Transverse colon (tissue), 4 donors: ENCODE results near the gene HCK. TPM values are rescaled to one million over a fixed set of nuclear protein-coding genes. Genes with fewer than 3 reads are reported as not detected.

ENCODE experiments used
- DNase-seq: peaks from one replicate; pipeline ENCODE4 v3.0.0-alpha.2; 2019
- H3K27ac ChIP-seq, 4 donors: fragments of 200-600 bp; sonication (generic); 2 replicates each; pipeline ENCODE4 v1.5.1; 2016 to 2018; ENCODE audit warnings: inconsistent platforms in 4 of 4
- H3K27me3 ChIP-seq: fragments of 200-600 bp; sonication (generic); 2 replicates; pipeline ENCODE4 v1.5.1; 2017; ENCODE audit warnings: inconsistent platforms
- H3K36me3 ChIP-seq, 4 donors: fragments of 200-600 bp; sonication (generic); 2 replicates each; pipeline ENCODE4 v1.5.1; 2017 to 2019; ENCODE audit warnings: inconsistent platforms in 4 of 4
- H3K4me1 ChIP-seq, 4 donors: fragments of 200-600 bp; sonication (generic); 2 replicates each; pipeline ENCODE4 v1.5.1; 2017 to 2020; ENCODE audit warnings: inconsistent platforms in 4 of 4
- H3K4me3 ChIP-seq, 4 donors: fragments of 200-600 bp; sonication (generic); 1 replicate in 1 of 4; 2 replicates in 3 of 4; pipeline versions ENCODE4 v1.5.1 to v1.6.1; 2017 to 2019; ENCODE audit warnings: inconsistent platforms in 4 of 4
- H3K9me3 ChIP-seq, 2 donors: fragments of 200-600 bp; sonication (generic); 2 replicates each; pipeline ENCODE4 v1.5.1; 2017 to 2019; ENCODE audit warnings: inconsistent platforms in 2 of 2
- CTCF ChIP-seq, 5 experiments: fragments of 200-600 bp in 3 of 5; fragments of 450-650 bp in 2 of 5; sonication (generic) in 3 of 5; IDR thresholded peaks; 1 replicate in 2 of 5; 2 replicates in 3 of 5; pipeline ENCODE4 v1.5.1; 2016 to 2017; ENCODE audit warnings: antibody characterized with exemption in 5 of 5, inconsistent platforms in 3 of 5, mild to moderate bottlenecking in 2 of 5, moderate library complexity in 1 of 5
- EP300 ChIP-seq: sonication (generic); formaldehyde crosslinking; IDR thresholded peaks from one replicate; pipeline ENCODE4 v1.6.1; 2017; ENCODE audit warnings: antibody characterized with exemption, low read depth
- POLR2A ChIP-seq: fragments of 450-650 bp; IDR thresholded peaks from one replicate; pipeline ENCODE4 v1.6.1; 2016; ENCODE audit warnings: antibody characterized with exemption, mild to moderate bottlenecking, moderate library complexity
- POLR2AphosphoS5 ChIP-seq, 3 donors: sonication (generic); formaldehyde crosslinking; IDR thresholded peaks; one replicate each; pipeline ENCODE4 v1.6.1; 2016; ENCODE audit warnings: antibody characterized with exemption in 3 of 3
- WGBS, 2 donors: methylation state at CpG; one replicate each; pipeline ENCODE4 v1.1.5; 2018; ENCODE audit warnings: low coverage in 1 of 2; 5-methylcytosine and 5-hydroxymethylcytosine counted together
- in situ Hi-C, 4 donors: fragments of 200-750 bp; cut with MboI; loops; one replicate each; pipeline versions ENCODE4 v1.15.0 to v1.15.1; 2017; ENCODE audit warnings: low sequenced_read_pairs in 3 of 4, low pct_ligation_motif_present in 1 of 4, low pct_unique_long_range_greater_than_20kb in 1 of 4
- intact Hi-C: fragments of 100-400 bp; cut with DNase I; formaldehyde crosslinking; loops from one replicate; pipeline ENCODE4 v1.15.1; 2023; ENCODE audit warnings: low total_unique reads
- total RNA-seq, 4 donors: library from RNA; depleted of rRNA; stranded (reverse); fragments of >200 nt; gene quantifications; one replicate each; pipeline ENCODE4 v1.1.0, GENCODE V29; 2016

HCK gene
- total RNA-seq, 4 donors from 2014 or later = 9.7 to 22.7 (median 11.7) TPM

GRCh38 chr20:32111156-32111686 is 59.2 kb downstream of the HCK start:
- Histone ChIP-seq H3K27me3 (no peaks in the 10 kb centered on the region), H3K4me3 (no peak overlapping the region), H3K9me3 (no peaks in the 10 kb centered on the region), H3K27ac (peak overlapping the region; percentile 23 to 99 (median 93)), H3K36me3 (no peaks in the 10 kb centered on the region), H3K4me1 (peaks cover 5 to 50% (median 36%) of the 10 kb centered on the region in 4 donors)
- no peak for DNase-seq
- TF ChIP-seq POLR2A = no peak
- no peak for TF ChIP-seq POLR2AphosphoS5 (IDR thresholded peaks at IDR 0.05)
- no peak for TF ChIP-seq CTCF (IDR thresholded peaks at IDR 0.05)
- no peak for TF ChIP-seq EP300
- intact Hi-C loops = no loop called here
- WGBS, 2 donors = 42 to 47% methylated on average over 2 to 3 of the region's 3 CpGs
- in situ Hi-C loops = no loop called here

GRCh38 chr20:32111753-32112152 is 59.7 kb downstream of the HCK start:
- in situ Hi-C loops = no loop called here
- intact Hi-C loops = no loop called here
- no peaks in the 10 kb centered on the region for H3K9me3 ChIP-seq
- H3K27me3 ChIP-seq = no peaks in the 10 kb centered on the region
- H3K27ac ChIP-seq = peak overlapping the region; percentile 23 to 99 (median 93)
- peaks cover 5 to 54% (median 36%) of the 10 kb centered on the region in 4 donors for H3K4me1 ChIP-seq
- no peak overlapping the region for H3K4me3 ChIP-seq
- no peak for TF ChIP-seq CTCF (IDR thresholded peaks at IDR 0.05)
- no peak for TF ChIP-seq POLR2AphosphoS5 (IDR thresholded peaks at IDR 0.05)
- TF ChIP-seq POLR2A = no peak
- TF ChIP-seq EP300 = no peak
- no peak for DNase-seq
- 83 to 88% methylated on average over 3 of the region's 3 CpGs for WGBS, 2 donors
- no peaks in the 10 kb centered on the region for H3K36me3 ChIP-seq

- WGBS, 2 donors = 57 to 58% methylated on average over 2 to 5 of the region's 5 CpGs
- Histone ChIP-seq H3K9me3 (no peaks in the 10 kb centered on the region), H3K4me1 (peaks cover 5 to 65% (median 37%) of the 10 kb centered on the region in 4 donors), H3K4me3 (no peak overlapping the region), H3K27ac (peak overlapping the region; percentile 23 to 99 (median 93)), H3K36me3 (no peaks in the 10 kb centered on the region), H3K27me3 (no peaks in the 10 kb centered on the region)
- no peak for TF ChIP-seq CTCF (IDR thresholded peaks at IDR 0.05)
- TF ChIP-seq POLR2AphosphoS5 (IDR thresholded peaks at IDR 0.05) = no peak
- TF ChIP-seq POLR2A = no peak
- no peak for TF ChIP-seq EP300
- intact Hi-C loops (no loop called here), in situ Hi-C loops (no loop called here)
- DNase-seq = peak; percentile 71
Measured at GRCh38 chr20:32112841-32113240, 60.8 kb downstream of the HCK start.

- no peaks in the 10 kb centered on the region for H3K9me3 ChIP-seq
- H3K27ac ChIP-seq = no peak overlapping the region
- no peak for DNase-seq
- H3K4me1 ChIP-seq = peaks cover 5 to 68% (median 37%) of the 10 kb centered on the region in 4 donors
- in situ Hi-C loops (no loop called here), intact Hi-C loops (no loop called here)
- H3K36me3 ChIP-seq = no peaks in the 10 kb centered on the region
- H3K27me3 ChIP-seq = no peaks in the 10 kb centered on the region
- TF ChIP-seq POLR2A = no peak
- WGBS, 2 donors = 91 to 100% methylated on average over 2 of the region's 2 CpGs
- H3K4me3 ChIP-seq = no peak overlapping the region
Measured at GRCh38 chr20:32113591-32114260, 61.7 kb downstream of the HCK start.
